ENCODE data around the gene MAGEA3.

DNA sequence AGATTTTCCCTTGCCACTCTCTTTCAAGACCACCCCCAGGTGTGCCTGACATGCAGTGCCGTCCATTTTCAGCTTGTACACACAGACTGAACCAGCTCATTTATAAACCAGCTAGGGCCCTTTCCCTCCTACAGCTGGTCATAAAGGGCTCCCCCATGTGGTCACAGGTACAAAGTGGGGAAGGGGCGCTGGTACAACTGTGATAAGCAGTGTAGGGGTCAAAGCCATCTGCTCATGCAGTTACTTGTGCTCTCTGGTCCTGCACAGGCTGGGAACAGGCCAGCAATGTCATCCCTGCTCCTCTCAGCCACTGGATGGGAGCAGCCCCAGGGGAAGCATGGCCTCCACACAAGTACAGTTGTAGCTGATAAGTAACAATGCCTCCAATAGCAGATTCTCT, 40.3 kb upstream of the MAGEA3 start:
- TF ChIP-seq POLR2A (IDR thresholded peaks at IDR 0.05; ENCODE audit: control extremely low read depth in 1 of 2, low read depth in 2 of 2, low read length in 2 of 2) (no peak), TAF1 (IDR thresholded peaks at IDR 0.05; ENCODE audit: low read depth, low read length) (no peak), YY1 (IDR thresholded peaks at IDR 0.05; ENCODE audit: low read depth, low read length) (no peak), POLR2AphosphoS5 (IDR thresholded peaks at IDR 0.05; ENCODE audit: low read depth, low read length) (no peak), BCL11A (IDR thresholded peaks at IDR 0.05; ENCODE audit: low read depth in 2 of 2, low read length in 2 of 2) (no peak), KDM5A (IDR thresholded peaks at IDR 0.05; ENCODE audit: low read length) (no peak), TBP (IDR thresholded peaks at IDR 0.05; ENCODE audit: low read depth, low read length) (no peak), EZH2 (IDR thresholded peaks at IDR 0.05; ENCODE audit: low read depth, low read length, severe bottlenecking) (no peak), SRF (IDR thresholded peaks at IDR 0.05; ENCODE audit: low read depth, low read length) (no peak)
- TF ChIP-seq, protein P1, sequence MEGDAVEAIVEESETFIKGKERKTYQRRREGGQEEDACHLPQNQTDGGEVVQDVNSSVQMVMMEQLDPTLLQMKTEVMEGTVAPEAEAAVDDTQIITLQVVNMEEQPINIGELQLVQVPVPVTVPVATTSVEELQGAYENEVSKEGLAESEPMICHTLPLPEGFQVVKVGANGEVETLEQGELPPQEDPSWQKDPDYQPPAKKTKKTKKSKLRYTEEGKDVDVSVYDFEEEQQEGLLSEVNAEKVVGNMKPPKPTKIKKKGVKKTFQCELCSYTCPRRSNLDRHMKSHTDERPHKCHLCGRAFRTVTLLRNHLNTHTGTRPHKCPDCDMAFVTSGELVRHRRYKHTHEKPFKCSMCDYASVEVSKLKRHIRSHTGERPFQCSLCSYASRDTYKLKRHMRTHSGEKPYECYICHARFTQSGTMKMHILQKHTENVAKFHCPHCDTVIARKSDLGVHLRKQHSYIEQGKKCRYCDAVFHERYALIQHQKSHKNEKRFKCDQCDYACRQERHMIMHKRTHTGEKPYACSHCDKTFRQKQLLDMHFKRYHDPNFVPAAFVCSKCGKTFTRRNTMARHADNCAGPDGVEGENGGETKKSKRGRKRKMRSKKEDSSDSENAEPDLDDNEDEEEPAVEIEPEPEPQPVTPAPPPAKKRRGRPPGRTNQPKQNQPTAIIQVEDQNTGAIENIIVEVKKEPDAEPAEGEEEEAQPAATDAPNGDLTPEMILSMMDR (IDR thresholded peaks at IDR 0.05; ENCODE audit: control extremely low read depth in 1 of 3, insufficient read depth in 1 of 3, low read depth in 1 of 3, low read length in 3 of 3): peak; percentile 38 to 60 (median 59)

Data from H1 (cell line).